A549 (cell line): ENCODE results near the gene LACTB. TPM values are rescaled to one million over a fixed set of nuclear protein-coding genes. Genes with fewer than 3 reads are reported as not detected.

Experiments
- ATAC-seq, 2 experiments: fragments of 200-7000 bp in 1 of 2; fragments of >200 bp in 1 of 2; cut with Nextera tagmentation in 1 of 2; cut with Tn5 transposase in 1 of 2; 3 replicates each; pipeline versions ENCODE4 v1.8.0 to v1.9.1; 2018 to 2020; ENCODE audit warnings: mild to moderate bottlenecking in 1 of 2, moderate library complexity in 1 of 2
- CTCF ChIA-PET: fragments of 300-600 bp; sonication (Branson Sonifier 250); formaldehyde crosslinking; extraction: SDS; loops from one replicate; lab custom pipeline; 2021; ENCODE audit warnings: antibody characterized with exemption, inconsistent platforms; lab: Yijun Ruan, JAX
- POLR2A ChIA-PET: fragments of 350-600 bp; formaldehyde crosslinking; extraction: SDS; loops from one replicate; lab custom pipeline; 2021; ENCODE audit warnings: antibody characterized with exemption, inconsistent platforms; lab: Yijun Ruan, JAX
- DNase-seq, 2 experiments: peaks; one replicate each; pipeline versions ENCODE4 v3.0.0 to v3.0.0-alpha.2; 2011 to 2016; ENCODE audit warnings: low read depth in 1 of 2, low spot score in 1 of 2
- FAIRE-seq: peaks from 2 replicates; lab custom pipeline; 2011; peaks lifted over from hg19 to GRCh38; lab: Jason Lieb, UNC
- H3K27ac ChIP-seq, 2 experiments: fragments of >200 bp; sonication (Bioruptor Twin); formaldehyde crosslinking; 3 replicates each; pipeline ENCODE4 v1.5.1; 2016 to 2017
- H3K4me1 ChIP-seq: fragments of >200 bp; sonication (Bioruptor Twin); formaldehyde crosslinking; 3 replicates; pipeline ENCODE4 v1.6.1; 2016
- H3K4me2 ChIP-seq: fragments of >200 bp; sonication (Bioruptor Twin); formaldehyde crosslinking; 3 replicates; pipeline ENCODE4 v1.6.1; 2016
- H3K4me3 ChIP-seq: fragments of >200 bp; sonication (Bioruptor Twin); formaldehyde crosslinking; 3 replicates; pipeline ENCODE4 v1.5.1; 2016
- H3K9me3 ChIP-seq: fragments of >200 bp; sonication (Bioruptor Twin); formaldehyde crosslinking; 3 replicates; pipeline ENCODE4 v1.6.1; 2016
- ATOH8 ChIP-seq: fragments of 250-450 bp; sonication (Bioruptor Pico); IDR thresholded peaks from 2 replicates; pipeline ENCODE4 v1.5.0; 2020; ENCODE audit warnings: low read depth, mild to moderate bottlenecking, moderate library complexity
- CBX8 ChIP-seq: fragments of 200-600 bp; sonication (generic); IDR thresholded peaks from 2 replicates; pipeline ENCODE4 v1.6.1; 2016
- EP300 ChIP-seq, 2 experiments: fragments of >200 bp; sonication (Bioruptor Twin); formaldehyde crosslinking; IDR thresholded peaks; 2 replicates in 1 of 2; 3 replicates in 1 of 2; pipeline ENCODE4 v1.6.1; 2016 to 2017
- FOSB ChIP-seq: fragments of 250-450 bp; sonication (Bioruptor Pico); IDR thresholded peaks from 2 replicates; pipeline ENCODE4 v1.5.0; 2020; ENCODE audit warnings: mild to moderate bottlenecking, moderate library complexity
- GATA3 ChIP-seq: IDR thresholded peaks from 2 replicates; pipeline ENCODE4 v1.6.1; 2012; ENCODE audit warnings: borderline replicate concordance
- HMGXB4 ChIP-seq: fragments of 250-450 bp; sonication (Bioruptor Pico); IDR thresholded peaks from 2 replicates; pipeline ENCODE4 v1.5.0; 2021; ENCODE audit warnings: mild to moderate bottlenecking, moderate library complexity, borderline replicate concordance
- HOXA7 ChIP-seq: fragments of 250-450 bp; sonication (Bioruptor Pico); IDR thresholded peaks from 2 replicates; pipeline ENCODE4 v1.5.0; 2020; ENCODE audit warnings: mild to moderate bottlenecking, moderate library complexity
- JUN ChIP-seq, 2 experiments: fragments of >200 bp; sonication (Bioruptor Twin); formaldehyde crosslinking; IDR thresholded peaks; 2 replicates in 1 of 2; 3 replicates in 1 of 2; pipeline ENCODE4 v1.6.1; 2016 to 2017
- JUNB ChIP-seq: fragments of >200 bp; sonication (Bioruptor Twin); formaldehyde crosslinking; IDR thresholded peaks from 2 replicates; pipeline ENCODE4 v1.6.1; 2016
- MAFK ChIP-seq: fragments of 450-650 bp; IDR thresholded peaks from 2 replicates; pipeline ENCODE4 v1.6.1; 2014; ENCODE audit not compliant: partially characterized antibody
- MAZ ChIP-seq: fragments of 150-350 bp; IDR thresholded peaks from 2 replicates; pipeline ENCODE4 v1.6.1; 2014; ENCODE audit warnings: antibody characterized with exemption, low read depth, low read length, borderline replicate concordance
- MYC ChIP-seq: IDR thresholded peaks from 2 replicates; pipeline ENCODE4 v1.6.1; 2012; ENCODE audit warnings: mild to moderate bottlenecking, inconsistent platforms, low read length, improper control_type of control experiment, borderline replicate concordance
- POLR2AphosphoS2 ChIP-seq: conservative IDR thresholded peaks from 2 replicates; pipeline ENCODE4 v1.6.1; 2012; ENCODE audit warnings: low read length, improper control_type of control experiment, inconsistent platforms
- RAD21 ChIP-seq, 2 experiments: fragments of >200 bp in 1 of 2; sonication (Bioruptor Twin) in 1 of 2; formaldehyde crosslinking in 1 of 2; IDR thresholded peaks in 1 of 2; conservative IDR thresholded peaks in 1 of 2; 2 replicates in 1 of 2; 3 replicates in 1 of 2; pipeline ENCODE4 v1.6.1; 2012 to 2018; ENCODE audit warnings: inconsistent platforms in 1 of 2
- REST ChIP-seq: fragments of 200-600 bp; sonication (generic); IDR thresholded peaks from 2 replicates; pipeline ENCODE4 v1.6.1; 2016; ENCODE audit warnings: antibody characterized with exemption, mild to moderate bottlenecking, moderate library complexity
- RFX5 ChIP-seq: fragments of 450-650 bp; IDR thresholded peaks from 2 replicates; pipeline ENCODE4 v1.7.1; 2014; ENCODE audit warnings: antibody characterized with exemption, mild to moderate bottlenecking, moderate library complexity
- RNF2 ChIP-seq: fragments of 200-600 bp; sonication (generic); IDR thresholded peaks from 2 replicates; pipeline ENCODE4 v1.6.1; 2016; ENCODE audit warnings: low read depth, mild to moderate bottlenecking, antibody characterized with exemption, moderate library complexity, borderline replicate concordance
- SMC3 ChIP-seq: fragments of >200 bp; sonication (Bioruptor Twin); formaldehyde crosslinking; IDR thresholded peaks from 3 replicates; pipeline ENCODE4 v1.6.1; 2018; ENCODE audit warnings: inconsistent platforms
- TFCP2L1 ChIP-seq: fragments of 250-450 bp; sonication (Bioruptor Pico); IDR thresholded peaks from 2 replicates; pipeline ENCODE4 v1.5.0; 2021; ENCODE audit warnings: mild to moderate bottlenecking
- whole genome bisulfite sequencing: methylation state at CpG from one replicate; pipeline ENCODE4 v1.1.6; 2017; ENCODE audit errors: missing lambda C conversion rate; 5-methylcytosine and 5-hydroxymethylcytosine counted together
- polyA plus RNA-seq, 4 experiments: library from polyadenylated mRNA; depleted of rRNA in 3 of 4; stranded (reverse); fragments of >200 nt; fragmentation: RNase III in 1 of 4; extraction: RNeasy Plus Mini Kit Qiagen cat#74134 plus additional on column Dnase treatment in 1 of 4; gene quantifications; 2 replicates in 3 of 4; 3 replicates in 1 of 4; pipeline ENCODE4 v1.2.3, GENCODE V29; 2011 to 2017

The LACTB gene
- polyA plus RNA-seq, 2 of the 4 experiments (the other 2 are of a cell fraction) = 56.5 to 59.6 TPM

GRCh38 chr15:63156086-63156710, 34.5 kb downstream of the LACTB start:
- WGBS = 2% methylated on average over 10 of the region's 10 CpGs
- no peaks in the 10 kb centered on the region for H3K9me3 ChIP-seq
- 0 out of 2 replicates have a peak, but pooled peaks have one; percentile 44 for TF ChIP-seq HMGXB4 (CRISPR knock-in tag)
- no peak for TF ChIP-seq FOSB (CRISPR knock-in tag)
- TF ChIP-seq HOXA7 (CRISPR knock-in tag) = 0 out of 2 replicates have a peak, but pooled peaks have one; percentile 28
- TF ChIP-seq EP300 (IDR thresholded peaks at IDR 0.05) = no peak
- TF ChIP-seq JUN (IDR thresholded peaks at IDR 0.05) = no peak
- peak in 1 of 2 experiments; percentile 7; a peak in 2 of 5 replicates for TF ChIP-seq RAD21 (conservative IDR thresholded peaks at IDR 0.05 in 1 of 2, IDR thresholded peaks at IDR 0.05 in 1 of 2)
- TF ChIP-seq, all 56 proteins: peak for 3
- ATAC-seq (no peak), DNase-seq (no peak), FAIRE-seq (peak; percentile 63)
- peak overlapping the region; percentile 95 to 98 for H3K27ac ChIP-seq
- H3K4me1 ChIP-seq = peaks cover 32% of the 10 kb centered on the region
- peak overlapping the region; percentile 78 for H3K4me2 ChIP-seq
- ChIA-PET POLR2A (interaction anchor here (0.9 to 2.3 kb wide), 12 partner anchors 9 to 348 kb away, joined by 3 to 20 read pairs (median 6); partner anchors contain the start of gene USP3), CTCF (interaction anchor here (0.7 to 2.0 kb wide), 7 partner anchors 9 to 370 kb away, joined by 3 to 10 read pairs (median 3); no protein-coding TSS in a partner anchor)
- peak overlapping the region; percentile 74 for H3K4me3 ChIP-seq

- CTCF ChIA-PET = interaction anchor here (0.7 to 1.9 kb wide), 9 partner anchors 10 to 374 kb away, joined by 3 to 10 read pairs (median 3); partner anchors contain the start of gene APH1B
- H3K27ac ChIP-seq = peak overlapping the region; percentile 95 to 98
- no peaks in the 10 kb centered on the region for H3K9me3 ChIP-seq
- DNase-seq = peak in 1 of 2 experiments; percentile 44
- TF ChIP-seq CBX8 (no peak), RAD21 (conservative IDR thresholded peaks at IDR 0.05 in 1 of 2, IDR thresholded peaks at IDR 0.05 in 1 of 2) (0 out of 5 replicates have a peak, but pooled peaks of 1 of the 2 experiments have one; percentile 6), GATA3 (peak; percentile 10; the same call in 1 of the 2 replicates), RNF2 (no peak)
- ATAC-seq = peak; percentile 27 to 29; a peak in 4 of 6 replicates
- POLR2A ChIA-PET = interaction anchor here (0.9 to 2.3 kb wide), 26 partner anchors 10 to 444 kb away, joined by 3 to 24 read pairs (median 4); partner anchors contain the start of genes APH1B, RAB8B and USP3
- peak overlapping the region; percentile 78 for H3K4me2 ChIP-seq
- H3K4me3 ChIP-seq = peak overlapping the region; percentile 74
- H3K4me1 ChIP-seq = peaks cover 32% of the 10 kb centered on the region
- 2% methylated on average over 16 of the region's 16 CpGs for WGBS
- FAIRE-seq = no peak
Observed at GRCh38 chr15:63156755-63157117, 35.1 kb downstream of the LACTB start.

GRCh38 chr15:63157118-63157843, 35.6 kb downstream of the LACTB start, which contains the start of gene RPS27L:
Gene RPS27L, minus strand, starts transcription at chr15:63157477. Its CDS starts 72 bp downstream, at chr15:63157405.
- DNase-seq (peak; percentile 96 to 98), FAIRE-seq (peak; percentile 93), ATAC-seq (peak; percentile 98)
- peak within 1 kb of the TSS; percentile 95 to 98 for H3K27ac ChIP-seq
- no peaks in the 10 kb centered on the region for H3K9me3 ChIP-seq
- CTCF ChIA-PET = interaction anchor here (0.7 to 1.9 kb wide), 13 partner anchors 9 to 375 kb away, joined by 3 to 10 read pairs (median 3); partner anchors contain the start of gene APH1B
- H3K4me1 ChIP-seq = peaks cover 32% of the 10 kb centered on the region
- H3K4me3 ChIP-seq = peak within 1 kb of the TSS; percentile 74
- WGBS = 1% methylated on average over 57 of the region's 60 CpGs
- peak within 1 kb of the TSS; percentile 86 for H3K4me2 ChIP-seq
- POLR2A ChIA-PET = interaction anchor here (0.6 to 2.3 kb wide), 29 partner anchors 10 to 443 kb away, joined by 3 to 24 read pairs (median 4); partner anchors contain the start of genes APH1B, RAB8B and USP3
- TF ChIP-seq REST (0 out of 2 replicates have a peak, but pooled peaks have one; percentile 24), TFCP2L1 (CRISPR knock-in tag) (no peak), RFX5 (0 out of 2 replicates have a peak, but pooled peaks have one; percentile 42), SMC3 (peak; percentile 32; the same call in 2 of the 3 replicates), MAZ (no peak), MYC (peak; percentile 74), JUNB (no peak; the same call in 1 of the 2 replicates), HMGXB4 (CRISPR knock-in tag) (peak; percentile 20; the same call in 1 of the 2 replicates), ATOH8 (no peak), POLR2AphosphoS2 (no peak), MAFK (peak; percentile 3)
